Activated naive CD4-positive, alpha-beta T cell treated with anti-CD3 and anti-CD28 coated beads, Interleukin-2, amount 10 ng/mL, durations not matched to agents 7 days and 5 days (primary cell): ENCODE results near the gene BTBD7.

Experiments used
- CTCF ChIA-PET: fragments of 350-600 bp; sonication (Branson Sonifier 250); formaldehyde crosslinking; loops from one replicate; lab custom pipeline; 2021; ENCODE audit warnings: antibody characterized with exemption; lab: Charles Lee
- DNase-seq: peaks from one replicate; pipeline ENCODE4 v3.0.0-alpha.2; 2020
- H3K27ac Mint-ChIP-seq: one replicate; pipeline ENCODE4 v1.8.0; 2021; ENCODE audit warnings: mild to moderate bottlenecking, moderate library complexity, mixed read lengths
- H3K27me3 Mint-ChIP-seq: one replicate; pipeline ENCODE4 v1.8.0; 2021; ENCODE audit warnings: mild to moderate bottlenecking, mixed read lengths
- H3K36me3 Mint-ChIP-seq: one replicate; pipeline ENCODE4 v1.8.0; 2021; ENCODE audit warnings: mixed read lengths
- H3K4me1 Mint-ChIP-seq: one replicate; pipeline ENCODE4 v1.8.0; 2021; ENCODE audit warnings: mixed read lengths
- H3K4me3 Mint-ChIP-seq: one replicate; pipeline ENCODE4 v1.8.0; 2021; ENCODE audit warnings: mild to moderate bottlenecking, moderate library complexity, mixed read lengths
- H3K9me3 Mint-ChIP-seq: one replicate; pipeline ENCODE4 v1.8.0; 2021; ENCODE audit warnings: mixed read lengths

The BTBD7 gene

GRCh38 chr14:93195316-93195999 is 137.4 kb downstream of the BTBD7 start:
- Mint-ChIP-seq H3K4me1 (peaks cover 3% of the 10 kb centered on the region), H3K9me3 (no peaks in the 10 kb centered on the region), H3K27me3 (no peaks in the 10 kb centered on the region), H3K36me3 (peaks cover 17% of the 10 kb centered on the region), H3K27ac (no peak overlapping the region), H3K4me3 (no peak overlapping the region)
- CTCF ChIA-PET: interaction anchor here (0.7 to 0.8 kb wide), 2 partner anchors 10 to 49 kb away, joined by 3 read pairs; no protein-coding TSS in a partner anchor
- DNase-seq: no peak
